Stimulated activated CD8-positive, alpha-beta memory T cell treated with anti-CD3 and anti-CD28 coated beads, Interleukin-15, amount 100 ng/mL, for 1 hour (primary cell): ENCODE measurements around the gene RHBDL2.
"Not testable (repeated sequence)": the region's sequence is repeated elsewhere in the genome, so short reads cannot be mapped to it uniquely, and the experiment has no call there.

ENCODE experiments used
- DNase-seq: peaks from one replicate; pipeline ENCODE4 v3.0.0-alpha.2; 2020; ENCODE audit warnings: low read depth

RHBDL2 gene

GRCh38 chr1:38932571-38932970 lies 9.1 kb downstream of the RHBDL2 start:
- DNase-seq = no peak

- no peak for DNase-seq
Observed at GRCh38 chr1:38929476-38929875, 12.2 kb downstream of the RHBDL2 start.

GRCh38 chr1:38929054-38929453 lies 12.6 kb downstream of the RHBDL2 start:
- DNase-seq = no peak

- no peak for DNase-seq
Observed at GRCh38 chr1:38926091-38926490, 15.5 kb downstream of the RHBDL2 start.

GRCh38 chr1:38925391-38925790 lies 16.2 kb downstream of the RHBDL2 start:
- no peak for DNase-seq

- DNase-seq = no peak
Observed at GRCh38 chr1:38923607-38924006, 18.0 kb downstream of the RHBDL2 start.

GRCh38 chr1:38919130-38919529 lies 22.5 kb downstream of the RHBDL2 start:
- no peak for DNase-seq

GRCh38 chr1:38918568-38918967 lies 23.1 kb downstream of the RHBDL2 start:
- DNase-seq = no peak

GRCh38 chr1:38917772-38918171 lies 23.9 kb downstream of the RHBDL2 start:
- DNase-seq = no peak

GRCh38 chr1:38917337-38917736 lies 24.3 kb downstream of the RHBDL2 start:
- DNase-seq = no peak

GRCh38 chr1:38915352-38915948 lies 26.2 kb downstream of the RHBDL2 start:
- DNase-seq = no peak

- not testable (repeated sequence) for DNase-seq
Observed at GRCh38 chr1:38914908-38915307, 26.7 kb downstream of the RHBDL2 start.

GRCh38 chr1:38908821-38909220 lies 32.8 kb downstream of the RHBDL2 start:
- DNase-seq = no peak

GRCh38 chr1:38905985-38906384 lies 35.6 kb downstream of the RHBDL2 start:
- no peak for DNase-seq

GRCh38 chr1:38899560-38899959 lies 42.1 kb downstream of the RHBDL2 start:
- DNase-seq = no peak

- DNase-seq = no peak
Observed at GRCh38 chr1:38898653-38899230, 42.9 kb downstream of the RHBDL2 start.

- DNase-seq = no peak
Observed at GRCh38 chr1:38896169-38896568, 45.5 kb downstream of the RHBDL2 start.

GRCh38 chr1:38892976-38893375 lies 48.7 kb downstream of the RHBDL2 start:
- no peak for DNase-seq

GRCh38 chr1:38891753-38892152 lies 49.9 kb downstream of the RHBDL2 start:
- no peak for DNase-seq

GRCh38 chr1:38889589-38889988 lies 52.0 kb downstream of the RHBDL2 start:
- DNase-seq = no peak

- no peak for DNase-seq
Observed at GRCh38 chr1:38888423-38889333, 53.0 kb downstream of the RHBDL2 start.

GRCh38 chr1:38885092-38885491 lies 56.5 kb downstream of the RHBDL2 start:
- DNase-seq = no peak

- DNase-seq = no peak
Observed at GRCh38 chr1:38881487-38881886, 60.1 kb downstream of the RHBDL2 start, which contains the start of gene GJA9. GJA9 (minus strand) TSS chr1:38881587; CDS start chr1:38876098, 5,489 bp downstream.
